SK-N-SH treated with all-trans-retinoic acid at 6 μM for 48 hours (cell line): ENCODE data around the gene FUZ.
A peak's percentile ranks its signal among the peaks of the same experiment; 100 is the strongest.

Source experiments
- ATAC-seq: fragments of 200-7000 bp; cut with Tn5 transposase; 3 replicates; pipeline ENCODE4 v1.9.1; 2020; ENCODE audit warnings: mild to moderate bottlenecking, moderate library complexity
- ARNTL ChIP-seq: fragments of 450-650 bp; formaldehyde crosslinking; IDR thresholded peaks from 2 replicates; pipeline ENCODE4 v1.5.0; 2020; ENCODE audit warnings: low read depth, mild to moderate bottlenecking, moderate library complexity, borderline replicate concordance
- BACH2 ChIP-seq: fragments of 250-450 bp; sonication (Bioruptor Pico); IDR thresholded peaks from 2 replicates; pipeline ENCODE4 v1.9.0; 2021; ENCODE audit warnings: mild to moderate bottlenecking, borderline replicate concordance
- CSDC2 ChIP-seq: fragments of 250-450 bp; sonication (Bioruptor Pico); IDR thresholded peaks from 2 replicates; pipeline ENCODE4 v1.5.0; 2020; ENCODE audit warnings: mild to moderate bottlenecking, moderate library complexity
- ESRRG ChIP-seq: fragments of 250-450 bp; sonication (Bioruptor Pico); IDR thresholded peaks from 2 replicates; pipeline ENCODE4 v1.6.1; 2021; ENCODE audit warnings: mild to moderate bottlenecking
- GLIS3 ChIP-seq: fragments of 250-450 bp; sonication (Bioruptor Pico); IDR thresholded peaks from 2 replicates; pipeline ENCODE4 v1.5.0; 2020; ENCODE audit warnings: mild to moderate bottlenecking, moderate library complexity
- ISL1 ChIP-seq: fragments of 250-450 bp; sonication (Bioruptor Pico); IDR thresholded peaks from 2 replicates; pipeline ENCODE4 v2.1.2; 2022; ENCODE audit warnings: mild to moderate bottlenecking, moderate library complexity
- PPARA ChIP-seq: fragments of 250-450 bp; sonication (Bioruptor Pico); IDR thresholded peaks from 2 replicates; pipeline ENCODE4 v1.5.0; 2020; ENCODE audit warnings: mild to moderate bottlenecking, borderline replicate concordance
- RARB ChIP-seq: fragments of 250-450 bp; sonication (Bioruptor Pico); IDR thresholded peaks from 2 replicates; pipeline ENCODE4 v1.8.0; 2021; ENCODE audit warnings: mild to moderate bottlenecking, moderate library complexity
- SNAI2 ChIP-seq: fragments of 250-450 bp; sonication (Bioruptor Pico); IDR thresholded peaks from 2 replicates; pipeline ENCODE4 v1.5.0; 2020; ENCODE audit warnings: mild to moderate bottlenecking, moderate library complexity
- TCF4 ChIP-seq: fragments of 250-450 bp; sonication (Bioruptor Pico); IDR thresholded peaks from 2 replicates; pipeline ENCODE4 v1.8.0; 2021; ENCODE audit warnings: mild to moderate bottlenecking, moderate library complexity, borderline replicate concordance
- TOX ChIP-seq: fragments of 250-450 bp; sonication (Bioruptor Pico); IDR thresholded peaks from 2 replicates; pipeline ENCODE4 v1.8.0; 2021; ENCODE audit warnings: mild to moderate bottlenecking, moderate library complexity, borderline replicate concordance
- ZFP3 ChIP-seq: fragments of 250-450 bp; sonication (Bioruptor Pico); IDR thresholded peaks from 2 replicates; pipeline ENCODE4 v1.5.0; 2020; ENCODE audit warnings: mild to moderate bottlenecking, moderate library complexity
- ZFP30 ChIP-seq: fragments of 450-650 bp; formaldehyde crosslinking; IDR thresholded peaks from 2 replicates; pipeline ENCODE4 v1.5.0; 2022; ENCODE audit warnings: mild to moderate bottlenecking, moderate library complexity
- ZNF565 ChIP-seq: fragments of 450-650 bp; formaldehyde crosslinking; conservative IDR thresholded peaks from 2 replicates; pipeline ENCODE4 v1.5.0; 2020; ENCODE audit warnings: low read depth, mild to moderate bottlenecking, moderate library complexity
- ZNF70 ChIP-seq: fragments of 450-650 bp; formaldehyde crosslinking; IDR thresholded peaks from 2 replicates; pipeline ENCODE4 v1.5.0; 2020; ENCODE audit warnings: mild to moderate bottlenecking, moderate library complexity
- ZNF8 ChIP-seq: fragments of 450-650 bp; formaldehyde crosslinking; IDR thresholded peaks from 2 replicates; pipeline ENCODE4 v1.5.0; 2020; ENCODE audit warnings: mild to moderate bottlenecking, moderate library complexity
- TF ChIP-seq, protein P1 (sequence below): fragments of 250-450 bp; sonication (Bioruptor Pico); IDR thresholded peaks from 2 replicates; pipeline ENCODE4 v1.5.1; 2020; ENCODE audit warnings: low read depth, mild to moderate bottlenecking, moderate library complexity
- TF ChIP-seq, protein P2 (sequence below): fragments of 250-450 bp; sonication (Bioruptor Pico); IDR thresholded peaks from 2 replicates; pipeline ENCODE4 v1.5.1; 2021; ENCODE audit warnings: mild to moderate bottlenecking, moderate library complexity
- TF ChIP-seq, protein P3 (sequence below): fragments of 250-450 bp; sonication (Bioruptor Pico); IDR thresholded peaks from 2 replicates; pipeline ENCODE4 v1.8.0; 2020; ENCODE audit warnings: mild to moderate bottlenecking, moderate library complexity, borderline replicate concordance
- TF ChIP-seq, protein P4 (sequence below): fragments of 250-450 bp; sonication (Bioruptor Pico); IDR thresholded peaks from 2 replicates; pipeline ENCODE4 v1.8.0; 2021; ENCODE audit warnings: low read depth, mild to moderate bottlenecking, moderate library complexity, borderline replicate concordance

FUZ gene

GRCh38 chr19:49851456-49852259 lies 38.6 kb upstream of the FUZ start (continued):
- TF ChIP-seq PPARA (CRISPR knock-in tag) (no peak), BACH2 (CRISPR knock-in tag) (no peak), ESRRG (CRISPR knock-in tag) (no peak)
- TF ChIP-seq, protein P1, sequence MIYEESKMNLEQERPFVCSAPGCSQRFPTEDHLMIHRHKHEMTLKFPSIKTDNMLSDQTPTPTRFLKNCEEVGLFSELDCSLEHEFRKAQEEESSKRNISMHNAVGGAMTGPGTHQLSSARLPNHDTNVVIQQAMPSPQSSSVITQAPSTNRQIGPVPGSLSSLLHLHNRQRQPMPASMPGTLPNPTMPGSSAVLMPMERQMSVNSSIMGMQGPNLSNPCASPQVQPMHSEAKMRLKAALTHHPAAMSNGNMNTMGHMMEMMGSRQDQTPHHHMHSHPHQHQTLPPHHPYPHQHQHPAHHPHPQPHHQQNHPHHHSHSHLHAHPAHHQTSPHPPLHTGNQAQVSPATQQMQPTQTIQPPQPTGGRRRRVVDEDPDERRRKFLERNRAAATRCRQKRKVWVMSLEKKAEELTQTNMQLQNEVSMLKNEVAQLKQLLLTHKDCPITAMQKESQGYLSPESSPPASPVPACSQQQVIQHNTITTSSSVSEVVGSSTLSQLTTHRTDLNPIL (CRISPR knock-in tag): no peak

GRCh38 chr19:49850487-49851342 lies 37.6 kb upstream of the FUZ start, which contains the start of gene PTOV1:
PTOV1 (plus strand) TSS chr19:49851159.
- peak; percentile 80 for ATAC-seq
- TF ChIP-seq RARB (CRISPR knock-in tag): no peak
- TF ChIP-seq, protein P2, sequence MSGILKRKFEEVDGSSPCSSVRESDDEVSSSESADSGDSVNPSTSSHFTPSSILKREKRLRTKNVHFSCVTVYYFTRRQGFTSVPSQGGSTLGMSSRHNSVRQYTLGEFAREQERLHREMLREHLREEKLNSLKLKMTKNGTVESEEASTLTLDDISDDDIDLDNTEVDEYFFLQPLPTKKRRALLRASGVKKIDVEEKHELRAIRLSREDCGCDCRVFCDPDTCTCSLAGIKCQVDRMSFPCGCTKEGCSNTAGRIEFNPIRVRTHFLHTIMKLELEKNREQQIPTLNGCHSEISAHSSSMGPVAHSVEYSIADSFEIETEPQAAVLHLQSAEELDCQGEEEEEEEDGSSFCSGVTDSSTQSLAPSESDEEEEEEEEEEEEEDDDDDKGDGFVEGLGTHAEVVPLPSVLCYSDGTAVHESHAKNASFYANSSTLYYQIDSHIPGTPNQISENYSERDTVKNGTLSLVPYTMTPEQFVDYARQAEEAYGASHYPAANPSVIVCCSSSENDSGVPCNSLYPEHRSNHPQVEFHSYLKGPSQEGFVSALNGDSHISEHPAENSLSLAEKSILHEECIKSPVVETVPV (CRISPR knock-in tag): no peak
- TF ChIP-seq PPARA (CRISPR knock-in tag): no peak
- TF ChIP-seq ARNTL: no peak
- no peak for TF ChIP-seq CSDC2
- TF ChIP-seq ZNF8 (CRISPR knock-in tag): no peak
- no peak for TF ChIP-seq SNAI2 (CRISPR knock-in tag)

DNA sequence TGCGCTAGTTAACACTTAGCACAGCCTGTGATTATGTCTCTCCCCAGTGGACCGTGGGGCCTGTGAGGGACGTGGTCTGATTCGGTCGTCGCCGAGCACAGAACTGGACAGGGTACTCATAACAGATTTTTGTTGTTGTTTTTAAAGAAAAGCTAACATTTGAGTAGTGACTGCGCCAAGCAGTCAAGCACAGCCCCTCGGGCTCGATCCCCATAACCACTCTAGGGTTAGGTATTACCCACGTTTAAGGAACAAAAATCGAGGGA lies 37.1 kb upstream of the FUZ start:
- ATAC-seq: no peak
- TF ChIP-seq BACH2 (CRISPR knock-in tag): no peak

GRCh38 chr19:49849433-49850220 lies 36.5 kb upstream of the FUZ start:
- no peak for TF ChIP-seq ISL1 (CRISPR knock-in tag)
- no peak for TF ChIP-seq TCF4 (CRISPR knock-in tag)
- TF ChIP-seq ZFP30 (CRISPR knock-in tag): no peak
- TF ChIP-seq ZFP3 (CRISPR knock-in tag): no peak
- TF ChIP-seq ARNTL: no peak
- TF ChIP-seq TOX: no peak
- TF ChIP-seq ZNF565: no peak
- TF ChIP-seq BACH2 (CRISPR knock-in tag): no peak
- no peak for TF ChIP-seq CSDC2
- ATAC-seq: no peak

GRCh38 chr19:49848938-49849337 lies 35.8 kb upstream of the FUZ start:
- no peak for TF ChIP-seq ARNTL
- no peak for TF ChIP-seq TOX
- TF ChIP-seq ZNF70 (CRISPR knock-in tag): no peak
- TF ChIP-seq ZFP3 (CRISPR knock-in tag): no peak
- TF ChIP-seq ZFP30 (CRISPR knock-in tag): no peak
- no peak for TF ChIP-seq SNAI2 (CRISPR knock-in tag)
- no peak for TF ChIP-seq ISL1 (CRISPR knock-in tag)
- TF ChIP-seq GLIS3 (CRISPR knock-in tag): no peak
- TF ChIP-seq ZNF565: no peak
- TF ChIP-seq, protein P2 (CRISPR knock-in tag): no peak
- no peak for TF ChIP-seq PPARA (CRISPR knock-in tag)
- TF ChIP-seq, protein P3, sequence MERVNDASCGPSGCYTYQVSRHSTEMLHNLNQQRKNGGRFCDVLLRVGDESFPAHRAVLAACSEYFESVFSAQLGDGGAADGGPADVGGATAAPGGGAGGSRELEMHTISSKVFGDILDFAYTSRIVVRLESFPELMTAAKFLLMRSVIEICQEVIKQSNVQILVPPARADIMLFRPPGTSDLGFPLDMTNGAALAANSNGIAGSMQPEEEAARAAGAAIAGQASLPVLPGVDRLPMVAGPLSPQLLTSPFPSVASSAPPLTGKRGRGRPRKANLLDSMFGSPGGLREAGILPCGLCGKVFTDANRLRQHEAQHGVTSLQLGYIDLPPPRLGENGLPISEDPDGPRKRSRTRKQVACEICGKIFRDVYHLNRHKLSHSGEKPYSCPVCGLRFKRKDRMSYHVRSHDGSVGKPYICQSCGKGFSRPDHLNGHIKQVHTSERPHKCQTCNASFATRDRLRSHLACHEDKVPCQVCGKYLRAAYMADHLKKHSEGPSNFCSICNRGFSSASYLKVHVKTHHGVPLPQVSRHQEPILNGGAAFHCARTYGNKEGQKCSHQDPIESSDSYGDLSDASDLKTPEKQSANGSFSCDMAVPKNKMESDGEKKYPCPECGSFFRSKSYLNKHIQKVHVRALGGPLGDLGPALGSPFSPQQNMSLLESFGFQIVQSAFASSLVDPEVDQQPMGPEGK (CRISPR knock-in tag): no peak
- TF ChIP-seq CSDC2: no peak
- no peak for TF ChIP-seq RARB (CRISPR knock-in tag)
- TF ChIP-seq, protein P4, sequence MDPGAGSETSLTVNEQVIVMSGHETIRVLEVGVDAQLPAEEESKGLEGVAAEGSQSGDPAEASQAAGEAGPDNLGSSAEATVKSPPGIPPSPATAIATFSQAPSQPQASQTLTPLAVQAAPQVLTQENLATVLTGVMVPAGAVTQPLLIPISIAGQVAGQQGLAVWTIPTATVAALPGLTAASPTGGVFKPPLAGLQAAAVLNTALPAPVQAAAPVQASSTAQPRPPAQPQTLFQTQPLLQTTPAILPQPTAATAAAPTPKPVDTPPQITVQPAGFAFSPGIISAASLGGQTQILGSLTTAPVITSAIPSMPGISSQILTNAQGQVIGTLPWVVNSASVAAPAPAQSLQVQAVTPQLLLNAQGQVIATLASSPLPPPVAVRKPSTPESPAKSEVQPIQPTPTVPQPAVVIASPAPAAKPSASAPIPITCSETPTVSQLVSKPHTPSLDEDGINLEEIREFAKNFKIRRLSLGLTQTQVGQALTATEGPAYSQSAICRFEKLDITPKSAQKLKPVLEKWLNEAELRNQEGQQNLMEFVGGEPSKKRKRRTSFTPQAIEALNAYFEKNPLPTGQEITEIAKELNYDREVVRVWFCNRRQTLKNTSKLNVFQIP (CRISPR knock-in tag): no peak

More at GRCh38 chr19:49848938-49849337, 35.8 kb upstream of the FUZ start:
- ATAC-seq: no peak
